Measurements from ENCODE around the gene TPO.

Gene TPO

DNA sequence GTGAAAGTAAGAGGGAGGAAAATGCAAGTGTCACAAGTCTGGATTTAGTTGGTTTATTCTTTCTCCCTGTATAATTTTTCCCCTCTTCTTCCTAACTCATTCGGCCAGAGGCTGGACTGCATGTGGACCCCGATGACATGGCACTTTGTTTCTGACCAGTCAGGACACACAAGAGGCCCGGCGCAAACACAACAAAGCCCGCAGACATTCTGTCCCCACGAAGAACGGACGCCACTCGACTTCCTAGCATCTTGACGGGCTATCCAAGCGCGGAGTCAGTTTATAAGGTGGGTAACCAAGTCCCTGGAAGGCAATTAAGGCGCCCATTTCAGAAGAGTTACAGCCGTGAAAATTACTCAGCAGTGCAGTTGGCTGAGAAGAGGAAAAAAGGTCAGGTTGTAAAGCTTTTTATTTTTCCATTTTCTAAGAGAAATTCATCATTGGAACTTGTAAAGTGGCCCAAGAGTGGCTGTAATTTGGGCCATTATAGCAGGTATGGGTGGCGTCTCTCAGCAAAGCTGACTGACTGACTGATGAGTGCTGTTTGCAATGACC, at the start of gene TPO:
Gene TPO, plus strand, starts transcription at position 308 of the 555 bp plus-strand sequence. CDS start 946 bp downstream, outside the sequence.
- DNase-seq (ENCODE audit: extremely low read depth, low read depth) = no peak

DNA sequence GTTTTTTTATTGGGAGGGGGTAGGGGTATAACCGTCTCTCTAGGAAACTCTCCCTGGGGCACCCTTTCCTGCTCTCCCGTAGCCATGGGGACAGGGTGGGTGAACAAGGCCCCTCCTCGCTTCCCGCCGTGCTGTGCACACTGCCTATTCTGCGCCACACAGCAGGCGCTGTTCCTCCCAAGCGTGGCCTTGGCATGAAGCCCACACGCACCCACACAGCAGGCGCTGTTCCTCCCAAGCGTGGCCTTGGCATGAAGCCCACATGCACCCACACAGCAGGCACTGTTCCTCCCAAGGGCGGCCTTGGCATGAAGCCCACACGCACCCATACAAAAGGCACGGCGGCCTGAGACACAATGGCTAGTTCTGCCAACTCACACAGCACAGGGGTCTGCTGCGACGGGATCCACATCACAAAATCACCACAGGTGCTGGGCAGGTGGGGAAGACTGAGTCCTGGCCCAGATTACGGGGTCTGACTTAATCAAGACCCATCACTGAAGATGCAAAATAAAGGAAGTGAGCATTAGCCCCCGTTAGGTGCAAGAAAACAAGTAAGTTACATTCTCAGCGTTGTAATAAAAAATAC, 46.6 kb upstream of the TPO start:
- DNase-seq (ENCODE audit: extremely low read depth, low read depth) = no peak
- TF ChIP-seq, protein P1, sequence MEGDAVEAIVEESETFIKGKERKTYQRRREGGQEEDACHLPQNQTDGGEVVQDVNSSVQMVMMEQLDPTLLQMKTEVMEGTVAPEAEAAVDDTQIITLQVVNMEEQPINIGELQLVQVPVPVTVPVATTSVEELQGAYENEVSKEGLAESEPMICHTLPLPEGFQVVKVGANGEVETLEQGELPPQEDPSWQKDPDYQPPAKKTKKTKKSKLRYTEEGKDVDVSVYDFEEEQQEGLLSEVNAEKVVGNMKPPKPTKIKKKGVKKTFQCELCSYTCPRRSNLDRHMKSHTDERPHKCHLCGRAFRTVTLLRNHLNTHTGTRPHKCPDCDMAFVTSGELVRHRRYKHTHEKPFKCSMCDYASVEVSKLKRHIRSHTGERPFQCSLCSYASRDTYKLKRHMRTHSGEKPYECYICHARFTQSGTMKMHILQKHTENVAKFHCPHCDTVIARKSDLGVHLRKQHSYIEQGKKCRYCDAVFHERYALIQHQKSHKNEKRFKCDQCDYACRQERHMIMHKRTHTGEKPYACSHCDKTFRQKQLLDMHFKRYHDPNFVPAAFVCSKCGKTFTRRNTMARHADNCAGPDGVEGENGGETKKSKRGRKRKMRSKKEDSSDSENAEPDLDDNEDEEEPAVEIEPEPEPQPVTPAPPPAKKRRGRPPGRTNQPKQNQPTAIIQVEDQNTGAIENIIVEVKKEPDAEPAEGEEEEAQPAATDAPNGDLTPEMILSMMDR (IDR thresholded peaks at IDR 0.05; ENCODE audit: low read depth, low read length) = no peak

More for the DNA sequence above, at the start of gene TPO:
- TF ChIP-seq, protein P1 (IDR thresholded peaks at IDR 0.05; ENCODE audit: low read depth, low read length) = no peak

DNA sequence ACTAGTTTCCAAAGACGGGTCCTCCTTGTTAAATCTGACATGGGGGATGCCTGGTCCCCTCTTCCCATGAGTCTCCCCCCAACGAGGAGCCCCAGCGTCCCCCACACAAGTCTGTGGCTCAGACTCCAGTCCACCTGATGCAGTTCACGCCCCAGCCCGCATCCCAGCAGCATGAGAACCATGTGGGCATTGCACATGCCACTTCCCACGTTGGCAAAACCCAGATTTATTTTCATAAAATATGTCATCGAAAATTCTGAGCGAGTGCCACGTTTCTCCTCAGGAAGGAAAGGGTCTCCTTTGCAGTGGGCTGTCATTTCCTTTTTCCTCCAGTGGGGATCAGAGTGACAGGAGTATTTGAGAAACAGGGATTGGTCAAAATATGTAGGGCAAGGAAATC, 45.7 kb upstream of the TPO start:
- DNase-seq (ENCODE audit: extremely low read depth, low read depth) = no peak
- TF ChIP-seq, protein P1 (IDR thresholded peaks at IDR 0.05; ENCODE audit: low read depth, low read length) = no peak

- TF ChIP-seq, protein P1 (IDR thresholded peaks at IDR 0.05; ENCODE audit: low read depth, low read length) = no peak
- DNase-seq (ENCODE audit: extremely low read depth, low read depth) = no peak
Measured at GRCh38 chr2:1369905-1370304, 43.4 kb upstream of the TPO start.

DNA sequence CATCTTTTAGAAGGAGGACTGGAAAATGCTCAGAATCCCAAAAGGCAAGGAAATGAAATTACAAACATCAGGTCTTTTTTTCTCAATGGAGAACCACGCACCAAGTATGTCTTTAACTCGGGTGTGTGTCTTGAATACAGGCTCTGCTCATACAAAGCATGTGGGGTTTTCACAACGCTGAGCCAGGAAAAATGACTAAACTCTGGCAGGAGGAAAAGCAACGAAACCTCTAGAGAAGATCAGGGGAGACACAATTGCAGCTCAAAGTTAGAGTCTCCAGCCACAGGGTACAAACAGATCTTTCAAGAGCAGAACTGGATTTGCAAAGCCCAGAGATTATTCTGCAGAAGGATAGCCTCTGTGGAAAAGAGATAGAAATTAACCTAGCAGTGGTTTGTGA, 42.8 kb upstream of the TPO start:
- DNase-seq (ENCODE audit: extremely low read depth, low read depth) = no peak
- TF ChIP-seq, protein P1 (IDR thresholded peaks at IDR 0.05; ENCODE audit: low read depth, low read length) = no peak

- DNase-seq (ENCODE audit: extremely low read depth, low read depth) = no peak
- TF ChIP-seq, protein P1 (IDR thresholded peaks at IDR 0.05; ENCODE audit: low read depth, low read length) = no peak
Measured at GRCh38 chr2:1371082-1371481, 42.2 kb upstream of the TPO start.

DNA sequence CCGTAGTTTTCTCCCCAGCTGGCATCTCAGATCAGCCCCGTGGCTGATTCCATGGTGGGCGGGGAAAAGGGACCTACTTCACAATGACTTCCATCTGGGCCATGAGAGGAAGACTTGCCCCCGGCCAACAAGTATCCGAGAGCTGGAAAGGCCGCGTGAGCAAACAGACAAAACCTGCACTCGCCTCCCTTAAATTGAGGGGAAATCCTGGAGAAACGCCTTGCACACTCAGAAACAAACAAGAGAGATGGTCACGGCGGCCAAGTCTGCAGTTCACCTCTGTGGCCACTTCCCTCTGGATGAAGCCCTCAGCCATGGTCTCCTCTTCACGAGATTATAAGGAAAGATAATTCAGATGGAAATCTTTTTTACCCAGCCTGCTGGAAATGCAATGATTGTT, 39.4 kb upstream of the TPO start:
- TF ChIP-seq, protein P1 (IDR thresholded peaks at IDR 0.05; ENCODE audit: low read depth, low read length) = no peak
- DNase-seq (ENCODE audit: extremely low read depth, low read depth) = no peak

Measured in AG09319 (cell line).